Activated naive CD8-positive, alpha-beta T cell treated with anti-CD3 and anti-CD28 coated beads for 36 hours (primary cell): ENCODE measurements around the gene CKS2. TPM values are rescaled to one million over a fixed set of nuclear protein-coding genes. Genes with fewer than 3 reads are reported as not detected.
A peak's percentile ranks its signal among the peaks of the same experiment; 100 is the strongest.

Experiments used
- DNase-seq: peaks from one replicate; pipeline ENCODE4 v3.0.0; 2021
- H3K27ac Mint-ChIP-seq: one replicate; pipeline ENCODE4 v1.8.0; 2022; ENCODE audit warnings: mild to moderate bottlenecking, moderate library complexity, mixed read lengths
- H3K27me3 Mint-ChIP-seq: one replicate; pipeline ENCODE4 v1.8.0; 2022; ENCODE audit warnings: mild to moderate bottlenecking, mixed read lengths
- H3K36me3 Mint-ChIP-seq: one replicate; pipeline ENCODE4 v1.8.0; 2021; ENCODE audit warnings: mild to moderate bottlenecking, mixed read lengths
- H3K4me1 Mint-ChIP-seq: one replicate; pipeline ENCODE4 v1.8.0; 2021; ENCODE audit warnings: mixed read lengths
- H3K4me3 Mint-ChIP-seq: one replicate; pipeline ENCODE4 v1.8.0; 2022; ENCODE audit warnings: mild to moderate bottlenecking, moderate library complexity, mixed read lengths
- H3K9me3 Mint-ChIP-seq: one replicate; pipeline ENCODE4 v1.8.0; 2022; ENCODE audit warnings: mixed read lengths
- total RNA-seq, 2 experiments: library from RNA; stranded (reverse); gene quantifications; one replicate each; pipeline ENCODE4 v1.2.3, GENCODE V29; 2021

CKS2 gene
- total RNA-seq, 2 experiments from 2014 or later = 333 to 343 TPM

DNA sequence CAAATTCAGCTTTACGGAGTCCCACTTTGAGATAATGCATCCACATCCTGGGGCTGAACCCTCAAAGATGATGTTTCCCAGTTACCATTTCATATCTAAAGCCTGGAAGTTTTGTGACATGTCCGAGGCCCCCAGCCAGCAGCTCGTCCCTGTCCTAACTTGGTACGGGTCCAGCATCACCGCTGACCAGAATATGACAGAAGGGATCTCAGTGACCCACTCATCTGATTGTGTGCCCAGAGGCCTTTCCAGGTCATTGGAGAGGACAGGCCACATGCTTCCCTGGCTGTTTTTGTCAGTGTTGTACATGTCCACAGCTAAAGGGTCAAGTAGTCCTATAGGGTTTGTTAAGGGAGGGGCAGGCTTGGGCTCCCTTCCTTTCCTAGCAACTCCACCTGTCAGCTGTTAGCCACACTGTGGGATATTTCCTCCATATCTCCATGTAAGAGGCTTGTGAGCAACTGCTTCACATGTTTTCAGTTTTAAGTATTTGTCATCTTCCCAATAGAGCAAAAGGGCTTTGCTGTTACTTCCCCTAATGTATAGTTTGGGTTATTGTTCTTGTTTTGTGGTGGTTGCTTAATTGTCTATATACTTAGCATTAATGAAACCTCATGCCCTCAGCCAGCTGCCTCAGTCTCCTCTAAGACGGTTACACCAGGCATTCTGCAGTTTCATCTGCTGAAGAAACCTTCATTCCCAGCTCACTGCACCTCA, 40.7 kb downstream of the CKS2 start:
- peak overlapping the region; percentile 81 for H3K27ac Mint-ChIP-seq
- peaks cover 23% of the 10 kb centered on the region for H3K4me1 Mint-ChIP-seq
- H3K27me3 Mint-ChIP-seq = no peaks in the 10 kb centered on the region
- peaks cover 38% of the 10 kb centered on the region for H3K36me3 Mint-ChIP-seq
- no peaks in the 10 kb centered on the region for H3K9me3 Mint-ChIP-seq
- DNase-seq = no peak
- no peak overlapping the region for H3K4me3 Mint-ChIP-seq

DNA sequence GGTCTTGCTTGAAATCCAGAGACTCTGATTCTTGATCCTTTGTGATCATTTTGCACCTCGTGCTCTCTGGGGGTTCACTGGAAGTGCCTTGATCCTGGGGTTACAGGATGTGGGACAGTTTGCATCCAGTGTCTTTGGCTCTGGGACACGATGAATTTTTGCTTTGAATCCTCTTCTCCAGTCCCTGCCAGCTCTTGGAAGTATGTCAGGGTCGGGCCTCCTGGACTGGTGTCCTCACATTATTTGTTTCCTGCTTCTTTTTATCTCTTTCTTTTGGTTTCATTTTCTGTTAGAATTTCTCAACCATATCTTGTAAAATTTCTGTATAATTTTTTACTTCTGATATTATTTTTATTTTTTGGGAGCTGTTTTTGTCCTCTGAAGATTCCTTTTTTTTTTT, 41.5 kb downstream of the CKS2 start:
- H3K9me3 Mint-ChIP-seq = no peaks in the 10 kb centered on the region
- H3K27ac Mint-ChIP-seq = peak overlapping the region; percentile 81
- no peaks in the 10 kb centered on the region for H3K27me3 Mint-ChIP-seq
- H3K4me3 Mint-ChIP-seq = no peak overlapping the region
- H3K36me3 Mint-ChIP-seq = peaks cover 43% of the 10 kb centered on the region
- H3K4me1 Mint-ChIP-seq = peaks cover 27% of the 10 kb centered on the region
- no peak for DNase-seq

DNA sequence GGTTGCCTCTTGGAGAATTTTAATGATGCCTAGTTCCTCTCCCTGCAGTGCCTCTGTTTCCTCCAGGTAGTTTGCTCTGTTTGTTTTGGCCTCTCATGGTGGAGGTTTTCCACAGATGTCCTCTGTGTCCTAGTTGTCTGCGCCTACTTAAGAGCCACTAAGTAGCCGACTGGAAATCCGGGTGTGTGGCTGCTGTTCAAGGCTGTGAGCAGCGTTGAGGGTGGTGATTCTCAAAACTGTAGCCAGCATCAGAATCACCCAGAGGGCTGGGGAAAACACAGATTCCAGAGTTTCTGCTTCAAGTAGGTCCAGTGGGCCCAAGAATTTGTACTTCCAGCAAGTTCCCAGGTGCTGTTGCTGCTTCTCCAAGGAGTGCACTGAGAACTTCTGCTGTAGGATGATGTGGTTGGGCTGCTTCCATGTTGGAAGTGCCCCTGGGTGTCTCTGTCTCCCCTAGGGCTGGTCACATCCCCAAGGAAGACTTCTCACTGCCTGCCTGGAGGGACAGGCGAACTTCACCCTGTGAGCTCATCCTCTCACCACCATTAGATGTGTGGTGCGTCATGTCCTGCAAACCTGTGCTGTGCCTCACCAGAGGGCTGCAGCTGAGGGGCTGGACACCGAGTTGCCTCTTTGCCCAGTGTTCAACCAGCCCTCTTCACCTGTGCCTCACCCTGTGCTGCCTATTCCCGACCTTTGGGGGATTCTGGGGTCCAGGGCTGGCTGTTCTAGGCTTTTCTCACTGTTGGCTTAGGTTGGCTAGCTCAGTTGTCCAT, 42.1 kb downstream of the CKS2 start:
- no peaks in the 10 kb centered on the region for H3K9me3 Mint-ChIP-seq
- no peaks in the 10 kb centered on the region for H3K27me3 Mint-ChIP-seq

DNA sequence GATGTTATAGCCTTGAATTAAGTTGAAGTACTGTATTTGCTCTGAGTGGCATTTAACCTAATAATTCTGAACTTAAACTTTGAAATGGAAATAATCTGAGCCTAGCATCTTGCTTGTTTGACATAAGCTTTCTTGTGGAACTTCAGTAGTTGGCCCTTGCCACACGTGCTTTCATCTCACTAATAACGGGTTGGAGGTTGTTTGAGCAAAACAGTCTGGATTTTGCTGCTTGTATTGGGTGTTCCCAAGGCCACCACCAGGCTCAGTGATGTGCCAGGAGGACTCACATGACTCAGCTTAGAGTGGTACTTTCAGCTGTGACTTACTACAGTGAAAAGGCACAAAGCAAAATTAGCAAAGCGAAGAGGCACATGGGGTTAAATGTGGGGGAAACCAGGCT, 43.0 kb downstream of the CKS2 start:
- no peaks in the 10 kb centered on the region for H3K9me3 Mint-ChIP-seq
- peaks cover 30% of the 10 kb centered on the region for H3K4me1 Mint-ChIP-seq
- DNase-seq = no peak
- peaks cover 48% of the 10 kb centered on the region for H3K36me3 Mint-ChIP-seq
- H3K27ac Mint-ChIP-seq = peak overlapping the region; percentile 54
- H3K27me3 Mint-ChIP-seq = no peaks in the 10 kb centered on the region
- H3K4me3 Mint-ChIP-seq = no peak overlapping the region

More for the DNA sequence above, 42.1 kb downstream of the CKS2 start:
- Mint-ChIP-seq H3K27ac (peak overlapping the region; percentile 75), H3K36me3 (peaks cover 46% of the 10 kb centered on the region), H3K4me3 (no peak overlapping the region), H3K4me1 (peaks cover 30% of the 10 kb centered on the region)
- DNase-seq = no peak

DNA sequence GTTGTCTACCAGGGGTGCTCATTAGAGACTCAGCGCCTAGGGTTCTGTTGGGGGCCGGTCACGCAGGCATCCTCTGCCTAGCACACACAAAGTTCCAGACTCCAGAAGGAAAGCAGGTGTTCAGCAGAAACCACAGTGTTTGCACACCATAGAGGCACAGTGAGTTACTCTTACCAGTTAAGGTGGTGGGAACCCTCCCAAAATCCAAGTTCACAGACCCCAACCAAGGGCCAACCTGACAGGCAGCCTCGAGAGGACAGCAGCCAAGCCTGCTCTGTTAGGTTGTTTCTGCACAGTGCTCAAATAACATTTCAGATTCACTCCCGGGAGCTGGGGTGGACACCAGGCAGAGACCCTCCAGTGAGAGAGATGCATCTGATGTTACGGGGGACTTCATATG, 43.5 kb downstream of the CKS2 start:
- DNase-seq = no peak
- H3K4me1 Mint-ChIP-seq = peaks cover 30% of the 10 kb centered on the region
- H3K9me3 Mint-ChIP-seq = no peaks in the 10 kb centered on the region
- H3K36me3 Mint-ChIP-seq = peaks cover 47% of the 10 kb centered on the region
- no peaks in the 10 kb centered on the region for H3K27me3 Mint-ChIP-seq
- no peak overlapping the region for H3K4me3 Mint-ChIP-seq
- H3K27ac Mint-ChIP-seq = no peak overlapping the region

DNA sequence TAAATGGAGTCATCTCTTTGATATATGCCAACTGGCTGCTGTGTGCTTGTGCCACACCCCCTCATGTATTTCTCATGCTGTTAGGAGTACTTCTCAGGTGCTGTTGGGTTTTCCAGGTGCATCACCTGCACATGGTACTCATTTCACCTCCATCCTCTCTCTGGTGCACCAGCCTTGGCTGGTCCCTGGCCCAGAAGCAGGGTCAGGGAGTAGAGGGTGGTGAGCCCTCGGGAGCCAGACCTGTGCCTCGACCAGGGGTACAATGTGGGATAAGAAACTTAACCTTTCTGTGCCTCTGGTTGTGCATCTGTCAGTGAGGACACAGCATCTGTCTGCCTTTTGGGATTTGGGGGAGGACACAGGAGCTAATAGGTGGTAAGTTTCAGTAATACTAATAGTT, 45.8 kb downstream of the CKS2 start:
- Mint-ChIP-seq H3K9me3 (no peaks in the 10 kb centered on the region), H3K4me3 (no peak overlapping the region), H3K27ac (no peak overlapping the region), H3K36me3 (peaks cover 51% of the 10 kb centered on the region), H3K27me3 (no peaks in the 10 kb centered on the region), H3K4me1 (peaks cover 22% of the 10 kb centered on the region)
- no peak for DNase-seq

DNA sequence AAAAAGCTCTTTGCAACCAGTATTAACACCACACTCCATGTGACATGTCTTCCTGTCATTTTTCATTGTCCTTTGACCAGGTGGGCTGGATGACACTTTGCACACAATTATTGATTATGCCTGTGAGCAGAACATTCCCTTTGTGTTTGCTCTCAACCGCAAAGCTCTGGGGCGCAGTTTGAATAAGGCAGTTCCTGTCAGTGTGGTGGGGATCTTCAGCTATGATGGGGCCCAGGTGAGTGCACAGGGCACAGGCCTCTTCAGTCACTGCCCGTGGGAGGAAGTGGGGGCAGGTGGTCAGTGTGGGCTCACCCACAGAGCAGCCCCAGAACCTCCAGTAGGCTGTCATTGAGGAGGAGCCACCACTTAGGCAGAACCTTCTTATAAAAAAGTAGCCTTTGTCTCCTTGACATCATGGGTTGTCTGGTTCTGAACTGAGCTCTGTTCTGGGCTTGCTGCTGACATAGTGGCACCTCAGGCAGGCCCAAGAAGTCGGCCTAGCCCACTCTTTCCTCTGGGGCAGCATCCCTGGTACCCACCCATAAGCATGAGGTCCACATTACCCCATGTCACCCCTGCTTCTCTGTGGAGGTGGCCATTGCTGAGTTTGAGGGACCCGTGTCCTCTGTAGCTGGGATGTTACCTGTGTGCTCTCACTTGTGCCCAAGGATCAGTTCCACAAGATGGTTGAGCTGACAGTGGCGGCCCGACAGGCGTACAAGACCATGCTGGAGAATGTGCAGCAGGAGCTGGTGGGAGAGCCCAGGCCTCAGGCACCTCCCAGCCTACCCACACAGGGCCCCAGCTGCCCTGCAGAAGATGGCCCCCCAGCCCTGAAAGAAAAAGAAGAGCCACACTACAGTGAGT, 46.6 kb downstream of the CKS2 start:
- H3K9me3 Mint-ChIP-seq = no peaks in the 10 kb centered on the region
- DNase-seq = no peak
- H3K4me3 Mint-ChIP-seq = no peak overlapping the region
- H3K27ac Mint-ChIP-seq = peak overlapping the region; percentile 64
- no peaks in the 10 kb centered on the region for H3K27me3 Mint-ChIP-seq
- H3K36me3 Mint-ChIP-seq = peaks cover 46% of the 10 kb centered on the region
- H3K4me1 Mint-ChIP-seq = peaks cover 14% of the 10 kb centered on the region

DNA sequence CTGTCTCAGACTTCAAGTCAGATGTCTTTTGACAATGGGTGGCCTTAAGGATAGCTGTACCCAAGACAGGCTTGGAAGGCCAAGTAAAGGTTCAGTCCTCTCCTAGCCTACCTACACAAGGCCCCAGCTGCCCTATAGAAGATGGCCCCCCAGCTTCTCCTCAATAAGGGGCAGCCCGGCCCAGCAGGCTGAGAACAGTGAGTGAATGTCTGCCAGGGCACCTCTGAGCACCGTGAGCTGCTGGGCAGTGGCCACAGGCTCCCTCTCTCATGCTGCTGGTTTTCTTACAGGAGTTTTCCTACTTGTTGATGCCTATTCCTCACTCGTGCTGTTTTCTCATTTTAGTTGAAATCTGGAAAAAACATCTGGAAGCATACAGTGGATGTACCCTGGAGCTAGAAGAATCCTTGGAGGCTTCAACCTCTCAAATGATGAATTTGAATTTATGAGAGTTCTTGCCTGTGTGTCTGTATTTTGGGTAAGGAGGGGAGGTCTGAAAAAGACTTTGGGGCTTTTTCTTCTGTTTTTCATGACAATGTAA, 47.5 kb downstream of the CKS2 start:
- Mint-ChIP-seq H3K27ac (peak overlapping the region; percentile 54), H3K36me3 (peaks cover 42% of the 10 kb centered on the region), H3K27me3 (no peaks in the 10 kb centered on the region), H3K4me1 (peaks cover 11% of the 10 kb centered on the region), H3K4me3 (no peak overlapping the region), H3K9me3 (no peaks in the 10 kb centered on the region)
- DNase-seq = no peak

DNA sequence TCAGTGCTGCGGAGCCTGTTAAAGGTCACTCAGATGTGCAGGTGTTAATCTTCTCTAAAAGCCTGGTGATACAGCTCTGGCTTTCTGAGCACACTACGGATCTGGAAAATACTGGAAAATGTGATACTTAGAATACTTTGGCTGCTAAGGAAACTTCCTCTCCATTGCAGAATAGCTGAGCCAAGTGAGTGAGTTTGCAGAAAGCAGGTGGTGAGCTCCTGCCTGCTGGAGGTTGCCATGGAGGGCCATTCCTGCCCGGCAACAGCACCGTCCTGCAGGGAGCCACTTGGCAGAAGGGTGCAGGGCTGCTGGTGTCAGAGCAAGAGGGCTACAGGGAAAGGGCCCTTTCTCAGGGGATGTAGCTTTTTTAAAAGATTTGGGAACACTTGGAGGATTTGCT, 48.0 kb downstream of the CKS2 start:
- Mint-ChIP-seq H3K4me1 (peaks cover 11% of the 10 kb centered on the region), H3K27me3 (no peaks in the 10 kb centered on the region), H3K27ac (peak overlapping the region; percentile 29), H3K36me3 (peaks cover 41% of the 10 kb centered on the region), H3K4me3 (no peak overlapping the region), H3K9me3 (no peaks in the 10 kb centered on the region)
- no peak for DNase-seq

DNA sequence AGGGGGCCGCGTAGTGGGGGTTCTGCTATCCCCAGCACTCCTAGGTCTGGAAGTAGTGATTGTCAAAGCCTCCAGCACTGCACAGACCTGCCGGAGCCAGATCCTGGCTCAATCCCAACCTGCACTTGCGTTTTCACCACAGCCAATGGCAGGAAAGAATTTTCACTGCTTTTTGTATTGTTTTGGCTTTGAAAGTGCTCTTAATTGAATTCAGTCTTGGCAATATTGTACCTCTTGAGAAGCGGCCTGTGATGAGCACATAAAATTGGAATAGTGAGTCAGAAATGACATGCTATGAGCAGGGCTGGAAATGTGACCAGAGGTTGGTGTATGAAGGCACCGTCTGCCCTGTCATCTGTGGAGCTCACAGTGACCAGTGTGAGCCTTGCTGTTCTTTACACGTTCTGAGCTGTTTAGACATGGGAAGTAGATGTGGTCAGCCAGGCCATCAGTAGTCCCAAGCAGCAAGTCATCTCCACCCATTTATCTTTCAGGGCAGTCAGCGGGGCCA, 48.8 kb downstream of the CKS2 start:
- peaks cover 42% of the 10 kb centered on the region for H3K36me3 Mint-ChIP-seq
- no peak for DNase-seq
- peaks cover 11% of the 10 kb centered on the region for H3K4me1 Mint-ChIP-seq
- H3K9me3 Mint-ChIP-seq = no peaks in the 10 kb centered on the region
- no peak overlapping the region for H3K4me3 Mint-ChIP-seq
- H3K27me3 Mint-ChIP-seq = no peaks in the 10 kb centered on the region
- peak overlapping the region; percentile 62 for H3K27ac Mint-ChIP-seq

DNA sequence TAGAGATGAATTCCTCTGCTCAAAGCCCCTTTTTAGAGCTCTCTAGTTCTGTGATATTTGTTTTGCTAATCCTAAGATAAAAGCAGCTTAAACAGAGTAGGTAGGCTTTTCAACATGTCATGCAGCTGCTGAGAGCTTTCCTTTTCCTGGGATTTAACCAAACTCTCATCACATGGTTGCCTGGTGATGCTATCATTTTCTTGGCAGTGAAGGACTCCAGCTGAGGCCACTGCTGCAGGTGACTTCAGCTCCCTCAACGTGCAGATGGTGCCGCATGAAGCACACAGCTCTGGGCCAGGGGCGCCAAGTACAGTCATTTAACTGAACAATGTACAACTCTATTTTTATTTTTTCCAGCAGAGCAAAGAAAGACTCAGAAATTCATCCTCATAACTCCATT, 49.5 kb downstream of the CKS2 start:
- H3K36me3 Mint-ChIP-seq = peaks cover 42% of the 10 kb centered on the region
- H3K9me3 Mint-ChIP-seq = no peaks in the 10 kb centered on the region

DNA sequence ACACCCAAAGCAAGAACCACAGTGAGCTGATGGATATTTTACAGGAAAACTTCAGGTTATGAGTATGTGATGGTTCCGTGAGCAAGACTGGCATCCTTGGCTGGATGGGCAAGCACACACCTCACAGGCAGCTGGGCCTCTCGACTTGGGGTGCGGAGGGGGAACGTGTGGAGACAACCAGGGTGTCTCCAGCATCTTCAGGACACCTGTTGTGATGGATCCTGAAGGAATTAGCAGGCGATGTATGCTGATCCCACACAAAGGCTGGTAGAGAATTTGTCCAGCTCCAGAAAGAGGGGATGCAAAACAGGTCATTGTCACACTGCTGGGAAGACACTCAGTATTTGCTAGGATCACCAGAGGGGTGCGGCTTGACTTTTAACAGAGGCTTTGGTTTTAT, 50.0 kb downstream of the CKS2 start:
- Mint-ChIP-seq H3K4me3 (no peak overlapping the region), H3K27ac (no peak overlapping the region), H3K36me3 (peaks cover 41% of the 10 kb centered on the region), H3K27me3 (no peaks in the 10 kb centered on the region), H3K9me3 (no peaks in the 10 kb centered on the region), H3K4me1 (peaks cover 11% of the 10 kb centered on the region)
- no peak for DNase-seq

More for the DNA sequence above, 49.5 kb downstream of the CKS2 start:
- Mint-ChIP-seq H3K27me3 (no peaks in the 10 kb centered on the region), H3K4me1 (peaks cover 11% of the 10 kb centered on the region), H3K4me3 (no peak overlapping the region), H3K27ac (peak overlapping the region; percentile 46)
- DNase-seq = no peak

DNA sequence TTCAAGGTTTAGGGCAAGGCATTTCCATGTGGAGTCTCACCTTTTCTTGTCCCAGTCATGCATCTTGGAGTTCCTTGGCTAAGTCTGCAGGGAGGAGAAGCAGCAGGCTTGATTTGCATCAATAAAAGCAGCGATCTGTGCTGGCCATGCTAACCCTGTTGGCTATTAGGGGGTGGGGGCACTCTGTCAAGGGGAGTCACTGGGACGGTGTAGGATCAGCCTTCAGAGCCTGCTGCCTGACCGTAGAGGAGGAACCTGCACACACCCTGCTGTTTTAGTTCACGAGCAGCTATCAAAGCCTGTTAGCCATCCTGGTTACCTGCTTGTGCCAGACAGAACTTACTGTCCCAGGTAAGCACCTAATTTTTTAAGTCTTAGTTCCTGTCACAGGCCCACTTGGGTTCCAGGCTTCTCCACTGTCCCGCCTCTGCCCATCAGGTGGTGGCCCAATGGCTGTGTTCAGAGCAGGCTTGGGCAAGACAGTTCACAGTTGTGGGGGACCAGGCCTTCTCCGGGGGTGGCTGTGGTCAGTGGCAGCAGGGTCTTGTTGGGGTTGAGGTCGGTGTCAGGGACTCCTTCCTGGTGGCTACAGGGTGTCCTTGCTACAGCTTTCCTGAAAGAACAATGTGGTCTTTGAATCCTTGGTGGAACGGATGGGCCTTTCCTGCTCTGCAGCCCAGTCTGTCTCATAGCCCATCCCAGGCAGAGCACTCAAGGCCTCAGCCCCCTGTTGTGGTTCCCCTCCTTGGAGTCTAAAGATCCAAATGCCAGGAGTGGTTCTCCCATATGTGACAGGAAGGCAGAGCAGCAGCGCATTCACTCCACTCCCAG, 51.0 kb downstream of the CKS2 start:
- Mint-ChIP-seq H3K9me3 (no peaks in the 10 kb centered on the region), H3K27ac (no peak overlapping the region), H3K36me3 (peaks cover 33% of the 10 kb centered on the region), H3K4me3 (no peak overlapping the region), H3K4me1 (peaks cover 13% of the 10 kb centered on the region), H3K27me3 (no peaks in the 10 kb centered on the region)
- DNase-seq = no peak
